Measurements from ENCODE around the gene WDPCP. TPM values are rescaled to one million over a fixed set of nuclear protein-coding genes. Genes with fewer than 3 reads are reported as not detected.

WDPCP gene
- total RNA-seq: 27.1 TPM

GRCh38 chr2:63588385-63589147 is at the start of gene WDPCP, which contains the start of gene MDH1:
Gene WDPCP (minus strand): TSS chr2:63588477. CDS start chr2:63588271, 206 bp downstream.
Gene MDH1 (plus strand): TSS chr2:63588963. CDS start chr2:63589044, 81 bp downstream.

Small RNAs within 50 kb of the gene (small RNA-seq; reads per million reads assigned to genes)
- gene RF00017 (ENCODE audit: low replicate concordance): not detected

Other genes starting within 250 kb of the WDPCP start
- gene MDH1, start 486 bp upstream of the WDPCP start, total RNA-seq: 157 TPM

All from metanephros (tissue), 2 donors.